Measurements from ENCODE around the gene KRT86. TPM values are rescaled to one million over a fixed set of nuclear protein-coding genes. Genes with fewer than 3 reads are reported as not detected.

The KRT86 gene
- total and polyA plus RNA-seq, 2 donors (not counting 1 experiment from before 2014, with no cell fraction given): not detected

GRCh38 chr12:52296572-52297215 lies 22.2 kb downstream of the KRT86 start:
- DNase-seq (no peak), ATAC-seq (ENCODE audit: low read depth) (no peak)
- Histone ChIP-seq H3K79me2 (ENCODE audit: control insufficient read depth, insufficient read depth, low read length) (no peaks in the 10 kb centered on the region), H3K27ac (ENCODE audit: low read length in 2 of 2) (no peak overlapping the region), H3K36me3 (replicated peaks in 1 of 2; ENCODE audit: control extremely low read depth in 1 of 2, control insufficient read depth in 1 of 2, extremely low read depth in 1 of 2, insufficient read depth in 2 of 2, low read length in 1 of 2) (no peaks in the 10 kb centered on the region), H2AFZ (ENCODE audit: insufficient read depth, low read depth, low read length, poor library complexity, severe bottlenecking) (no peak overlapping the region), H3K4me2 (replicated peaks; ENCODE audit: low read depth, low read length, poor library complexity, severe bottlenecking) (no peak overlapping the region), H3K4me3 (ENCODE audit: control extremely low read depth in 1 of 5, extremely low read depth in 1 of 5, insufficient read depth in 1 of 5, low read depth in 2 of 5, low read length in 4 of 5) (no peak overlapping the region), H3K9ac (ENCODE audit: low read length) (no peak overlapping the region), H3K4me1 (ENCODE audit: control insufficient read depth in 2 of 2, insufficient read depth in 2 of 2, low read length in 2 of 2) (no peaks in the 10 kb centered on the region), H3K27me3 (replicated peaks in 1 of 4; ENCODE audit: control extremely low read depth in 1 of 4, control insufficient read depth in 3 of 4, insufficient read depth in 4 of 4, low read length in 3 of 4) (peaks cover 0 to 8% (median 2%) of the 10 kb centered on the region in 4 experiments), H4K20me1 (ENCODE audit: control insufficient read depth, insufficient read depth, low read length, poor library complexity, severe bottlenecking) (no peaks in the 10 kb centered on the region), H3K9me3 (ENCODE audit: control extremely low read depth in 1 of 3, control insufficient read depth in 2 of 3, insufficient read depth in 1 of 3, low read length in 2 of 3) (no peaks in the 10 kb centered on the region)
- ChIA-PET POLR2A (no interaction called here), CTCF (interaction anchor here (1.5 kb wide), 1 partner anchor 31 kb away, joined by 6 read pairs; no protein-coding TSS in a partner anchor)
- Mint-ChIP-seq H3K27ac (no peak overlapping the region), H3K27me3 (peaks cover 51% of the 10 kb centered on the region), H3K4me3 (no peak overlapping the region), H3K9me3 (ENCODE audit: insufficient read depth) (no peaks in the 10 kb centered on the region), H3K4me1 (no peaks in the 10 kb centered on the region)
- TF ChIP-seq CTCF (IDR thresholded peaks at IDR 0.05) (no peak), EZH2 (IDR thresholded peaks at IDR 0.05; ENCODE audit: borderline replicate concordance, insufficient read depth, low read depth, low read length, poor library complexity, severe bottlenecking) (no peak)
- WGBS (ENCODE audit: insufficient coverage): 90% methylated on average over 4 of the region's 5 CpGs
- intact Hi-C loops (cut with micrococcal nuclease): no loop called here

- H3K4me1 Mint-ChIP-seq: no peaks in the 10 kb centered on the region
- no peaks in the 10 kb centered on the region for H3K79me2 ChIP-seq (ENCODE audit: control insufficient read depth, insufficient read depth, low read length)
- TF ChIP-seq CTCF (IDR thresholded peaks at IDR 0.05) (no peak), EZH2 (IDR thresholded peaks at IDR 0.05; ENCODE audit: borderline replicate concordance, insufficient read depth, low read depth, low read length, poor library complexity, severe bottlenecking) (no peak)
- no peak overlapping the region for H3K4me3 ChIP-seq (ENCODE audit: control extremely low read depth in 1 of 5, extremely low read depth in 1 of 5, insufficient read depth in 1 of 5, low read depth in 2 of 5, low read length in 4 of 5)
- no peaks in the 10 kb centered on the region for H3K9me3 Mint-ChIP-seq (ENCODE audit: insufficient read depth)
- H3K4me3 Mint-ChIP-seq: no peak overlapping the region
- no peaks in the 10 kb centered on the region for H3K4me1 ChIP-seq (ENCODE audit: control insufficient read depth in 2 of 2, insufficient read depth in 2 of 2, low read length in 2 of 2)
- H3K27me3 ChIP-seq (replicated peaks in 1 of 4; ENCODE audit: control extremely low read depth in 1 of 4, control insufficient read depth in 3 of 4, insufficient read depth in 4 of 4, low read length in 3 of 4): peaks cover 0 to 8% (median 2%) of the 10 kb centered on the region in 4 experiments
- no peak for DNase-seq
- H3K27me3 Mint-ChIP-seq: peaks cover 35% of the 10 kb centered on the region
- 50% methylated on average over 1 of the region's 4 CpGs for WGBS (ENCODE audit: insufficient coverage)
- no peaks in the 10 kb centered on the region for H3K36me3 ChIP-seq (replicated peaks in 1 of 2; ENCODE audit: control extremely low read depth in 1 of 2, control insufficient read depth in 1 of 2, extremely low read depth in 1 of 2, insufficient read depth in 2 of 2, low read length in 1 of 2)
- no peaks in the 10 kb centered on the region for H3K9me3 ChIP-seq (ENCODE audit: control extremely low read depth in 1 of 3, control insufficient read depth in 2 of 3, insufficient read depth in 1 of 3, low read length in 2 of 3)
- H3K9ac ChIP-seq (ENCODE audit: low read length): no peak overlapping the region
- no peak overlapping the region for H3K4me2 ChIP-seq (replicated peaks; ENCODE audit: low read depth, low read length, poor library complexity, severe bottlenecking)
- intact Hi-C loops (cut with micrococcal nuclease): no loop called here
- no peak overlapping the region for H3K27ac ChIP-seq (ENCODE audit: low read length in 2 of 2)
- no peak overlapping the region for H2AFZ ChIP-seq (ENCODE audit: insufficient read depth, low read depth, low read length, poor library complexity, severe bottlenecking)
- H3K27ac Mint-ChIP-seq: no peak overlapping the region
- H4K20me1 ChIP-seq (ENCODE audit: control insufficient read depth, insufficient read depth, low read length, poor library complexity, severe bottlenecking): no peaks in the 10 kb centered on the region
- no peak for ATAC-seq (ENCODE audit: low read depth)
- ChIA-PET CTCF (no interaction called here), POLR2A (no interaction called here)
Observed at GRCh38 chr12:52298677-52299190, 24.3 kb downstream of the KRT86 start.
